Heart right ventricle (tissue), 16 donors: Measurements from ENCODE around the gene RSAD1. TPM values are rescaled to one million over a fixed set of nuclear protein-coding genes. Genes with fewer than 3 reads are reported as not detected.
A peak's percentile ranks its signal among the peaks of the same experiment; 100 is the strongest.

Source experiments
- ATAC-seq, 8 donors: fragments of 200-7000 bp; cut with Tn5 transposase; one replicate each; pipeline ENCODE4 v1.9.1; 2020; ENCODE audit warnings: mild to moderate bottlenecking in 8 of 8, moderate library complexity in 8 of 8, moderate number of reproducible peaks in 1 of 8
- DNase-seq, 2 donors: peaks; one replicate each; pipeline ENCODE4 v3.0.0-alpha.2; 2020
- H3K27ac ChIP-seq, 10 donors: fragments of 200-600 bp; sonication (generic) in 2 of 10; one replicate each; pipeline versions ENCODE4 v1.5.0 to v1.8.0; 2020 to 2022; ENCODE audit warnings: mild to moderate bottlenecking in 3 of 10
- H3K27me3 ChIP-seq, 7 donors: fragments of 200-600 bp; one replicate each; pipeline ENCODE4 v1.8.0; 2021 to 2022; ENCODE audit warnings: mild to moderate bottlenecking in 2 of 7
- H3K36me3 ChIP-seq, 9 donors: fragments of 200-600 bp; sonication (generic) in 1 of 9; one replicate each; pipeline versions ENCODE4 v1.5.0 to v1.8.0; 2020 to 2022; ENCODE audit warnings: mild to moderate bottlenecking in 2 of 9
- H3K4me1 ChIP-seq, 9 donors: fragments of 200-600 bp; sonication (generic) in 1 of 9; one replicate each; pipeline versions ENCODE4 v1.5.0 to v1.8.0; 2020 to 2022; ENCODE audit warnings: mild to moderate bottlenecking in 4 of 9
- H3K4me3 ChIP-seq, 10 donors: fragments of 200-600 bp; sonication (generic) in 2 of 10; one replicate each; pipeline versions ENCODE4 v1.5.0 to v1.8.0; 2020 to 2022; ENCODE audit warnings: mild to moderate bottlenecking in 7 of 10, moderate library complexity in 2 of 10
- H3K9me3 ChIP-seq, 11 donors: fragments of 200-600 bp in 10 of 11; sonication (generic) in 2 of 11; one replicate each; pipeline versions ENCODE4 v1.5.0 to v1.8.0; 2013 to 2022; ENCODE audit warnings: mild to moderate bottlenecking in 2 of 11, control low read depth in 1 of 11, moderate library complexity in 1 of 11
- CTCF ChIP-seq, 9 donors: fragments of 200-600 bp; sonication (generic) in 2 of 9; IDR thresholded peaks; one replicate each; pipeline versions ENCODE4 v1.5.0 to v1.8.0; 2021 to 2022; ENCODE audit warnings: antibody characterized with exemption in 9 of 9, mild to moderate bottlenecking in 5 of 9, moderate library complexity in 1 of 9
- WGBS, 2 donors: extraction: QIAGEN DNeasy Blood & Tissue Kit; methylation state at CpG; one replicate each; pipeline ENCODE4 v1.1.7; 2013; ENCODE audit warnings: inconsistent platforms in 1 of 2; 5-methylcytosine and 5-hydroxymethylcytosine counted together
- intact Hi-C, 10 donors: fragments of 100-400 bp; cut with DNase I; formaldehyde crosslinking; loops; one replicate each; pipeline versions ENCODE4 v1.11.1 to v1.14.2; 2022
- polyA plus RNA-seq, 2 donors: library from polyadenylated mRNA; stranded (reverse); fragments of 200-250 nt; gene quantifications; one replicate each; pipeline ENCODE4 v1.2.3, GENCODE V29; 2013
- total RNA-seq, 10 donors: library from RNA; stranded (reverse); fragmentation: NEBNext Ultra II Directional in 3 of 10; extraction: Animal tissue kit (Norgen Biotek cat#: 25700) in 3 of 10; gene quantifications; one replicate each; pipeline versions ENCODE4 v1.2.1 to v1.2.4, GENCODE V29; 2021 to 2023
- donor health status: Arrhythmogenic right ventricular cardiomyopathy.
- donor health status: ischemic (EF 13 %, LVEDD 7.1; RV severe dilation, severe dysfunction).
- donor health status: healthy with polysubstance abuse.
- donor health status: DM: no; HTN: yes; CAD: no.
- donor health status: DM: no; HTN: no; CAD: no.
- donor health status: ischemic (EF 25% LVEDD 6.9; RV normal size, moderate dysfunction).
- donor health status: ischemic (EF 25% LVEDD 5.7; RV mildly dilated, moderate dysfunction).
- donor health status: healthy.
- donor health status: DM: yes; HTN: yes; CAD: no.
- donor health status: Ischemic cardiomyopathy.
- donor health status: ischemic (EF 35%, LVEDD 5.7; RV mildly dilated, moderate dysfunction).
- donor health status: nonischemic (EF 11% LVEDD 7.7; RV severe dilation, severe dysfunction).
- donor health status: DM: yes; HTN: yes; CAD: no.
- donor health status: PGD.
- donor health status: ischemic (EF 29% LVEDD 5.4; RV normal size, mild dysfunction).
- donor health status: nonischemic (EF 23%, LVEDD 6.1; RV moderate dilation, normal function).

The RSAD1 gene
- total and polyA plus RNA-seq, 12 donors = 31.8 to 52.3 (median 45.5) TPM

GRCh38 chr17:50502301-50502990 lies 23.8 kb downstream of the RSAD1 start:
- intact Hi-C loops = no loop called here
- ATAC-seq (no peak), DNase-seq (no peak)
- 88 to 91% methylated on average over 9 of the region's 9 CpGs for WGBS, 2 donors
- Histone ChIP-seq H3K36me3 (no peaks in the 10 kb centered on the region), H3K4me3 (no peak overlapping the region), H3K9me3 (no peaks in the 10 kb centered on the region), H3K27ac (no peak overlapping the region), H3K27me3 (no peaks in the 10 kb centered on the region), H3K4me1 (peaks cover 0 to under 1% (median 0%) of the 10 kb centered on the region in 9 donors)
- no peak for TF ChIP-seq CTCF (IDR thresholded peaks at IDR 0.05)

GRCh38 chr17:50505591-50506130 lies 27.0 kb downstream of the RSAD1 start:
- no peak overlapping the region for H3K27ac ChIP-seq
- ATAC-seq (no peak), DNase-seq (no peak)
- peaks cover 0 to 17% (median 12%) of the 10 kb centered on the region in 9 donors for H3K4me1 ChIP-seq
- H3K27me3 ChIP-seq = no peaks in the 10 kb centered on the region
- no peak for TF ChIP-seq CTCF (IDR thresholded peaks at IDR 0.05)
- no peaks in the 10 kb centered on the region for H3K9me3 ChIP-seq
- H3K36me3 ChIP-seq = no peaks in the 10 kb centered on the region
- no peak overlapping the region for H3K4me3 ChIP-seq
- intact Hi-C loops = no loop called here
- 65 to 71% methylated on average over 7 of the region's 7 CpGs for WGBS, 2 donors

GRCh38 chr17:50506298-50506697 lies 27.6 kb downstream of the RSAD1 start:
- DNase-seq (no peak), ATAC-seq (no peak)
- H3K36me3 ChIP-seq = no peaks in the 10 kb centered on the region
- H3K27ac ChIP-seq = no peak overlapping the region
- no peak for TF ChIP-seq CTCF (IDR thresholded peaks at IDR 0.05)
- no peaks in the 10 kb centered on the region for H3K27me3 ChIP-seq
- WGBS, 2 donors = 78 to 80% methylated on average over 7 of the region's 7 CpGs
- H3K4me1 ChIP-seq = peaks cover 0 to 22% (median 12%) of the 10 kb centered on the region in 9 donors
- intact Hi-C loops = no loop called here
- no peaks in the 10 kb centered on the region for H3K9me3 ChIP-seq
- no peak overlapping the region for H3K4me3 ChIP-seq

- Histone ChIP-seq H3K36me3 (no peaks in the 10 kb centered on the region), H3K4me3 (peak within 1 kb of the TSS; percentile 46 to 75 (median 67)), H3K27ac (peak within 1 kb of the TSS in 9 of 10 donors; percentile 40 to 87 (median 79)), H3K4me1 (peaks cover 0 to 22% (median 13%) of the 10 kb centered on the region in 9 donors), H3K9me3 (no peaks in the 10 kb centered on the region), H3K27me3 (no peaks in the 10 kb centered on the region)
- TF ChIP-seq CTCF (IDR thresholded peaks at IDR 0.05) = peak in 4 of 9 donors; percentile 32 to 44 (median 42)
- intact Hi-C loops = no loop called here
- peak; percentile 78 to 93 (median 89) for ATAC-seq
- DNase-seq = peak; percentile 86 to 89
- WGBS, 2 donors = 7 to 8% methylated on average over 66 of the region's 66 CpGs
These were observed 29.4 kb downstream of the RSAD1 start, which contains the start of gene MYCBPAP for GRCh38 chr17:50507871-50508572. Gene MYCBPAP (plus strand): TSS chr17:50508439. CDS start chr17:50508675, 236 bp downstream.
